ENCODE measurements around the gene PLCB4. TPM values are rescaled to one million over a fixed set of nuclear protein-coding genes. Genes with fewer than 3 reads are reported as not detected.
A peak's percentile ranks its signal among the peaks of the same experiment; 100 is the strongest.

Gene PLCB4
- total RNA-seq, 1 experiment from 2014 or later = 0.91 TPM

DNA sequence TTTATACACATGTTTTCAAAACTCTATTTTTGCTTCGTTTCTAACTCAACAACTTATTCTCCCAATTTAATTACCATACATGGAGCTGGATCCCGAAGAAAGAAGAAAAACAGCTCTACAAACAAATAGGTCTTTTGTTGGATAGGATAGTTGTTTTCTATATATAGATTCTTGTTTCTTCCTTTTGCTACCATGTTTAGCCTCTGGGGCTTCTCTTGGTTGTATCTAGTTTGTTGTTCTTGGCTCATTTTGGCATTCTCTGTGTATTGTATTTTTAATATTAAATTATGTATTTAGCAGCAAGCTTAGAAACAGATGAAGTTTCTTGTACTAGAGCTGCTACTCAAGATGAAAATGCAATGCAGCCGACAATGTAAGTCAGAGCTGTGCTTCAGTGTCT lies 60.9 kb downstream of the PLCB4 start:
- intact Hi-C loops (cut with micrococcal nuclease) = loop anchor here (10.0 kb wide), 1 partner anchor 55 kb away; no protein-coding TSS in a partner anchor
- BruUV-seq (replicated peaks) = no TSS peak
- DNase-seq (ENCODE audit: unreplicated experiment) = no peak
- Mint-ChIP-seq H3K4me3 (ENCODE audit: unreplicated experiment) (no peak overlapping the region), H3K9me3 (ENCODE audit: unreplicated experiment) (no peaks in the 10 kb centered on the region), H3K27me3 (ENCODE audit: insufficient read depth, unreplicated experiment) (no peaks in the 10 kb centered on the region), H3K27ac (ENCODE audit: low read depth, unreplicated experiment) (peak overlapping the region; percentile 46), H3K36me3 (ENCODE audit: insufficient read depth, unreplicated experiment) (no peaks in the 10 kb centered on the region), H3K4me1 (ENCODE audit: insufficient read depth, unreplicated experiment) (peaks cover 4% of the 10 kb centered on the region)
- POLR2A ChIA-PET = interaction anchor here (1.2 to 1.6 kb wide), 2 partner anchors 11 to 18 kb away, joined by 3 to 5 read pairs; no protein-coding TSS in a partner anchor
- CTCF ChIA-PET = interaction anchor here (0.5 to 1.4 kb wide), 3 partner anchors 9 to 292 kb away, joined by 3 to 7 read pairs (median 3); no protein-coding TSS in a partner anchor
- TF ChIP-seq, protein P1, sequence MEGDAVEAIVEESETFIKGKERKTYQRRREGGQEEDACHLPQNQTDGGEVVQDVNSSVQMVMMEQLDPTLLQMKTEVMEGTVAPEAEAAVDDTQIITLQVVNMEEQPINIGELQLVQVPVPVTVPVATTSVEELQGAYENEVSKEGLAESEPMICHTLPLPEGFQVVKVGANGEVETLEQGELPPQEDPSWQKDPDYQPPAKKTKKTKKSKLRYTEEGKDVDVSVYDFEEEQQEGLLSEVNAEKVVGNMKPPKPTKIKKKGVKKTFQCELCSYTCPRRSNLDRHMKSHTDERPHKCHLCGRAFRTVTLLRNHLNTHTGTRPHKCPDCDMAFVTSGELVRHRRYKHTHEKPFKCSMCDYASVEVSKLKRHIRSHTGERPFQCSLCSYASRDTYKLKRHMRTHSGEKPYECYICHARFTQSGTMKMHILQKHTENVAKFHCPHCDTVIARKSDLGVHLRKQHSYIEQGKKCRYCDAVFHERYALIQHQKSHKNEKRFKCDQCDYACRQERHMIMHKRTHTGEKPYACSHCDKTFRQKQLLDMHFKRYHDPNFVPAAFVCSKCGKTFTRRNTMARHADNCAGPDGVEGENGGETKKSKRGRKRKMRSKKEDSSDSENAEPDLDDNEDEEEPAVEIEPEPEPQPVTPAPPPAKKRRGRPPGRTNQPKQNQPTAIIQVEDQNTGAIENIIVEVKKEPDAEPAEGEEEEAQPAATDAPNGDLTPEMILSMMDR (IDR thresholded peaks at IDR 0.05; ENCODE audit: unreplicated experiment) = no peak

DNA sequence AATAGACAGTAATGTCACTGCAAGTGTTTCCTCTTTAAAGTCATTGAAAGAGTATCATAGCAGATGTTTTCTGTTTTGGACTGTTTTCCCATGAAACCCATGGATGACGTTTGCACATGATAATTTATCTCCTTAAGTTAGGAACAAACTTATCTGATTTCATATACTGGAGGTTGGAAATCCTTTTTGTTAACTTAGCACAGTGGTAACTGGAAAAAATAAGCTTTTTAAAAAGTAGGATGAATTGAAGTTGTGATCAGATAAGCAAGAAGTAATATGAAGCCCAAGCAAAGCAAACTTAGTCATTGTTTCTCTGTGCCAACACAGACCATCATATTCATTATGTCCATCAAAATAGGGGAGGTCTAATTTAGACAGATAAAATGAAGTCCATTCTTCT lies 61.6 kb downstream of the PLCB4 start:
- no peak overlapping the region for H3K27ac Mint-ChIP-seq (ENCODE audit: low read depth, unreplicated experiment)
- TF ChIP-seq, protein P1 (IDR thresholded peaks at IDR 0.05; ENCODE audit: unreplicated experiment) = no peak
- H3K4me1 Mint-ChIP-seq (ENCODE audit: insufficient read depth, unreplicated experiment) = peaks cover 4% of the 10 kb centered on the region
- H3K4me3 Mint-ChIP-seq (ENCODE audit: unreplicated experiment) = no peak overlapping the region
- intact Hi-C loops (cut with micrococcal nuclease) = no loop called here
- CTCF ChIA-PET = interaction anchor here (0.5 to 1.4 kb wide), 6 partner anchors 8 to 293 kb away, joined by 3 to 7 read pairs (median 4); no protein-coding TSS in a partner anchor
- DNase-seq (ENCODE audit: unreplicated experiment) = no peak
- no TSS peak for BruUV-seq (replicated peaks)
- H3K27me3 Mint-ChIP-seq (ENCODE audit: insufficient read depth, unreplicated experiment) = no peaks in the 10 kb centered on the region
- H3K9me3 Mint-ChIP-seq (ENCODE audit: unreplicated experiment) = no peaks in the 10 kb centered on the region
- POLR2A ChIA-PET = interaction anchor here (1.2 to 1.6 kb wide), 2 partner anchors 11 to 18 kb away, joined by 3 to 5 read pairs; no protein-coding TSS in a partner anchor
- no peaks in the 10 kb centered on the region for H3K36me3 Mint-ChIP-seq (ENCODE audit: insufficient read depth, unreplicated experiment)

DNA sequence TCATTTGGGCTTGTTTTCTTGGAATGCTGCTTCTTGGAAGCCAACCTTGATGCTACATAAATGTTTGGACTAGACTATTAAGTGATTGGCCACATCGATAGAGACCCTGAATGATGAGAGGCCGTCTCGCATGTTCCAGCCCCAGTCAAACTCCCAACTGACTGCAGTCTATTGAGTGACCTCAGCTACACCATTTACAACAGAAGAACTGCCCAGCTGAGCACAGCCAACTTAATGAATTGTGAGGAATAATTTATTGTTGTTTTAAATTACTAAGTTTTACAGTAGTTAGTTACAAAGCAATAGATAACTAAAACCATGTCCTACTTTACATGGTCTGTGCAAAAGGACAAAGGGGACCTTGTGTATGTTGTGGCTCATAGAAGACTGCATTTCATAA lies 63.0 kb downstream of the PLCB4 start:
- Mint-ChIP-seq H3K27ac (ENCODE audit: low read depth, unreplicated experiment) (no peak overlapping the region), H3K27me3 (ENCODE audit: insufficient read depth, unreplicated experiment) (no peaks in the 10 kb centered on the region), H3K9me3 (ENCODE audit: unreplicated experiment) (no peaks in the 10 kb centered on the region), H3K4me1 (ENCODE audit: insufficient read depth, unreplicated experiment) (no peaks in the 10 kb centered on the region), H3K36me3 (ENCODE audit: insufficient read depth, unreplicated experiment) (no peaks in the 10 kb centered on the region), H3K4me3 (ENCODE audit: unreplicated experiment) (no peak overlapping the region)
- no peak for DNase-seq (ENCODE audit: unreplicated experiment)
- intact Hi-C loops (cut with micrococcal nuclease) = no loop called here
- ChIA-PET POLR2A (no interaction called here), CTCF (interaction anchor here (0.6 kb wide), 1 partner anchor 228 kb away, joined by 3 read pairs; no protein-coding TSS in a partner anchor)
- BruUV-seq (replicated peaks) = no TSS peak
- TF ChIP-seq, protein P1 (IDR thresholded peaks at IDR 0.05; ENCODE audit: unreplicated experiment) = no peak

DNA sequence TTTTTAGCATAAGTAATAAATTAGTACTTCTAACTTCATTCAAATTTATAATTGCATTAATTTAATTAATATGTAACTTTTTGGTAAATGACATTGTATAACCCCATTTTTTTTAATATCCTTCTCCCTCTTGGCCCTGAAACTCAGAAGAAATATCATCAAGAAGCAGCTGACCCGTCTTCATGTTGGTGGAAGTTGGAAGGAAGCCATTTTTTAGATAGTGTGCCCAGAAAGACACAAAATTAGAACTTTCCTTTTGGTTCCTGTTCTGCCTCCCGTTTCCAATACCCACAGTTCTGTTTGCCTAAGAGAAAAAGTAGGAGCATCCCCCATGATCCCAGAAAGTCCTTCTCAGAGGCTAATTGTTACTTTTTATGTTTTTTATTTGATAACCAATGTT lies 65.5 kb downstream of the PLCB4 start:
- POLR2A ChIA-PET = no interaction called here
- Mint-ChIP-seq H3K36me3 (ENCODE audit: insufficient read depth, unreplicated experiment) (no peaks in the 10 kb centered on the region), H3K9me3 (ENCODE audit: unreplicated experiment) (no peaks in the 10 kb centered on the region), H3K27ac (ENCODE audit: low read depth, unreplicated experiment) (no peak overlapping the region), H3K27me3 (ENCODE audit: insufficient read depth, unreplicated experiment) (no peaks in the 10 kb centered on the region), H3K4me3 (ENCODE audit: unreplicated experiment) (no peak overlapping the region), H3K4me1 (ENCODE audit: insufficient read depth, unreplicated experiment) (no peaks in the 10 kb centered on the region)
- intact Hi-C loops (cut with micrococcal nuclease) = no loop called here
- TF ChIP-seq, protein P1 (IDR thresholded peaks at IDR 0.05; ENCODE audit: unreplicated experiment) = no peak
- no TSS peak for BruUV-seq (replicated peaks)
- CTCF ChIA-PET = interaction anchor here (0.6 to 1.4 kb wide), 3 partner anchors 10 to 344 kb away, joined by 3 to 6 read pairs (median 4); no protein-coding TSS in a partner anchor
- no peak for DNase-seq (ENCODE audit: unreplicated experiment)

Measured in MCF 10A (cell line).